Testis (tissue), 3 donors: ENCODE measurements around the gene UGGT2. TPM values are rescaled to one million over a fixed set of nuclear protein-coding genes. Genes with fewer than 3 reads are reported as not detected.

Source experiments
- DNase-seq: peaks from one replicate; pipeline ENCODE4 v3.0.0-alpha.2; 2019
- H3K27ac ChIP-seq, 2 donors: fragments of 200-600 bp; sonication (generic); one replicate each; pipeline ENCODE4 v1.5.1; 2019
- H3K27me3 ChIP-seq: fragments of 200-600 bp; sonication (generic); one replicate; pipeline ENCODE4 v1.5.1; 2019
- H3K36me3 ChIP-seq: fragments of 200-600 bp; sonication (generic); one replicate; pipeline ENCODE4 v1.5.1; 2017; ENCODE audit warnings: low read depth; ENCODE audit errors: missing control alignments
- H3K4me1 ChIP-seq: fragments of 200-600 bp; sonication (generic); one replicate; pipeline ENCODE4 v1.5.1; 2019
- H3K4me3 ChIP-seq, 2 donors: fragments of 200-600 bp; sonication (generic); one replicate each; pipeline ENCODE4 v1.5.1; 2017 to 2019
- H3K9me3 ChIP-seq: fragments of 200-600 bp; sonication (generic); one replicate; pipeline ENCODE4 v1.5.1; 2017
- POLR2A ChIP-seq: fragments of 450-650 bp; IDR thresholded peaks from one replicate; pipeline ENCODE4 v1.6.1; 2017; ENCODE audit warnings: antibody characterized with exemption, mild to moderate bottlenecking, moderate library complexity
- WGBS, 2 donors: methylation state at CpG; one replicate each; pipeline ENCODE4 v1.1.5; 2018; 5-methylcytosine and 5-hydroxymethylcytosine counted together
- intact Hi-C: fragments of 100-400 bp; cut with DNase I; formaldehyde crosslinking; loops from one replicate; pipeline ENCODE4 v1.15.1; 2023; ENCODE audit warnings: low total_unique reads
- polyA plus RNA-seq: library from polyadenylated mRNA; stranded (reverse); fragments of 350-450 nt; fragmentation: Illumina TruSeq; extraction: RNeasy Lipid Tissue Mini Kit (QIAGEN cat#74804); gene quantifications from one replicate; pipeline ENCODE4 v1.2.3, GENCODE V29; 2014; ENCODE audit warnings: low read depth, low replicate concordance; ENCODE audit not compliant: insufficient read depth
- total RNA-seq, 2 donors: library from RNA; depleted of rRNA; stranded (reverse); fragments of >200 nt; gene quantifications; one replicate each; pipeline ENCODE4 v1.2.3, GENCODE V29; 2016
- TF ChIP-seq, protein P1 (sequence below), 3 experiments: fragments of 450-650 bp in 2 of 3; fragments of 200-600 bp in 1 of 3; sonication (generic) in 1 of 3; IDR thresholded peaks; one replicate each; pipeline ENCODE4 v1.5.1; 2016 to 2019; ENCODE audit warnings: antibody characterized with exemption in 3 of 3, mild to moderate bottlenecking in 2 of 3, moderate library complexity in 1 of 3

The UGGT2 gene
- total and polyA plus RNA-seq, 3 donors from 2014 or later = 24.6 to 62.6 (median 55.8) TPM

DNA sequence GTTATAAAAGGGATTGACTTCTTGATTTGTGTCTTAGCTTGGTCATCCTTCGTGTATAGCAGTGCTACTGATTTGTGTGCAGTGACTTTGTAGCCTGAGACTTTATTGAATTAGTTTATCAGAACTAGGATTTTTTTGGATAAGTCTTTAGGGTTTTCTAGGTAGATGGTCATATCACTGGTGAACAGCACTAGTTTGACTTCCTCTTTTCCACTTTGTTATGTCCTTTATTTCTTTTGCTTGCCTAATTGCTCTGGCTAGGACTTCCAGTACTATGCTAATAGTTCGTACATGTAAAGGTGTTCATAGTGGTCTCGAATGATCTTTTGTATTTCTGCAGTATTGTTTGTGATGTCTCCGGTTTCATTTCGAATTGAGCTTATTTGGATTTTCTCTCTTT is 230.9 kb downstream of the UGGT2 start:
- Histone ChIP-seq H3K36me3 (no peaks in the 10 kb centered on the region), H3K9me3 (no peaks in the 10 kb centered on the region), H3K27me3 (no peaks in the 10 kb centered on the region), H3K4me1 (no peaks in the 10 kb centered on the region), H3K27ac (no peak overlapping the region), H3K4me3 (no peak overlapping the region)
- WGBS, 2 donors = 92 to 93% methylated on average over 5 of the region's 5 CpGs
- TF ChIP-seq POLR2A = no peak
- TF ChIP-seq, protein P1, sequence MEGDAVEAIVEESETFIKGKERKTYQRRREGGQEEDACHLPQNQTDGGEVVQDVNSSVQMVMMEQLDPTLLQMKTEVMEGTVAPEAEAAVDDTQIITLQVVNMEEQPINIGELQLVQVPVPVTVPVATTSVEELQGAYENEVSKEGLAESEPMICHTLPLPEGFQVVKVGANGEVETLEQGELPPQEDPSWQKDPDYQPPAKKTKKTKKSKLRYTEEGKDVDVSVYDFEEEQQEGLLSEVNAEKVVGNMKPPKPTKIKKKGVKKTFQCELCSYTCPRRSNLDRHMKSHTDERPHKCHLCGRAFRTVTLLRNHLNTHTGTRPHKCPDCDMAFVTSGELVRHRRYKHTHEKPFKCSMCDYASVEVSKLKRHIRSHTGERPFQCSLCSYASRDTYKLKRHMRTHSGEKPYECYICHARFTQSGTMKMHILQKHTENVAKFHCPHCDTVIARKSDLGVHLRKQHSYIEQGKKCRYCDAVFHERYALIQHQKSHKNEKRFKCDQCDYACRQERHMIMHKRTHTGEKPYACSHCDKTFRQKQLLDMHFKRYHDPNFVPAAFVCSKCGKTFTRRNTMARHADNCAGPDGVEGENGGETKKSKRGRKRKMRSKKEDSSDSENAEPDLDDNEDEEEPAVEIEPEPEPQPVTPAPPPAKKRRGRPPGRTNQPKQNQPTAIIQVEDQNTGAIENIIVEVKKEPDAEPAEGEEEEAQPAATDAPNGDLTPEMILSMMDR (IDR thresholded peaks at IDR 0.05) = no peak
- intact Hi-C loops = no loop called here
- DNase-seq = no peak

DNA sequence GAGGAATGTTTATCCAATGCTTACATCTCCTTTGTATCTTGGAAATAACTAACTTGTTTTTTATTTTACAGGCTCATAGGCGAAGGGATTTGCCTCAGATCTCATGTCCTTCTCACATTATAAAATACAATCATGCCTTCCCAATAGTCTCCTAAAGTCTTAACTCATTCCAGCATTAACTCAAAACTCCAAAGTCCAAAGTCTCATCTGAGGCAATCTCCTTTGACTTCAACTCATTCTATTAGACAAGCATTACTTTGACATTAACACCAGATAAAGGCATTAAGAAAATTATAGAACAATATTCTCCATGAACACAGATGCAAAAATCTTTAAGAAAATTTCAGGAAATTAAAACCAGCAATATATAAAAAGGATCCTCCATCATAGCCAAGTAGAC is 238.7 kb downstream of the UGGT2 start:
- 92 to 100% methylated on average over 1 of the region's 1 CpG for WGBS, 2 donors
- TF ChIP-seq POLR2A = no peak
- TF ChIP-seq, protein P1 (IDR thresholded peaks at IDR 0.05) = no peak
- H3K36me3 ChIP-seq = no peaks in the 10 kb centered on the region
- H3K9me3 ChIP-seq = no peaks in the 10 kb centered on the region
- H3K27ac ChIP-seq = no peak overlapping the region
- no peaks in the 10 kb centered on the region for H3K4me1 ChIP-seq
- H3K27me3 ChIP-seq = no peaks in the 10 kb centered on the region
- no peak overlapping the region for H3K4me3 ChIP-seq
- DNase-seq = no peak
- intact Hi-C loops = no loop called here

DNA sequence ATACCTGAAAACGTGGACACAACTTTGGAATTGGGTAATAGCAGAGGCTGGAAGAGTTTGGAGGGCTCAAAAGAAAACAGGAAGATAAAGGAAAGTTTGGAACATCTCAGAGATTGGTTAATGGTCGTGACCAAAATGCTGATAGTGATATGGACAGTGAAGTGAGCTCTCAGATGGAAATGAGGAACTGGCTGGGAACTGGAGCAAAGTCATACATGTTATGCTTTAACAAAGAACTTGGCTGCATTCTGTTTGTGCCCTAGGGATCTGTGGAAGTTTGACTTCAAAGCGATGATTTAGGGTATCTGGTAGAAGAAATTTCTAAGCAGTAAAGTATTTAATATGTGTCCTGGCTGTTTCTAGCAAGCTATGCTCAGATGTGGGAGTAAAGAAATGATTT is 240.1 kb downstream of the UGGT2 start:
- intact Hi-C loops = no loop called here
- Histone ChIP-seq H3K4me1 (no peaks in the 10 kb centered on the region), H3K4me3 (no peak overlapping the region), H3K27ac (no peak overlapping the region), H3K9me3 (no peaks in the 10 kb centered on the region), H3K36me3 (no peaks in the 10 kb centered on the region), H3K27me3 (no peaks in the 10 kb centered on the region)
- TF ChIP-seq POLR2A = no peak
- TF ChIP-seq, protein P1 (IDR thresholded peaks at IDR 0.05) = no peak
- DNase-seq = no peak
- WGBS, 2 donors = 90 to 100% methylated on average over 3 of the region's 3 CpGs

DNA sequence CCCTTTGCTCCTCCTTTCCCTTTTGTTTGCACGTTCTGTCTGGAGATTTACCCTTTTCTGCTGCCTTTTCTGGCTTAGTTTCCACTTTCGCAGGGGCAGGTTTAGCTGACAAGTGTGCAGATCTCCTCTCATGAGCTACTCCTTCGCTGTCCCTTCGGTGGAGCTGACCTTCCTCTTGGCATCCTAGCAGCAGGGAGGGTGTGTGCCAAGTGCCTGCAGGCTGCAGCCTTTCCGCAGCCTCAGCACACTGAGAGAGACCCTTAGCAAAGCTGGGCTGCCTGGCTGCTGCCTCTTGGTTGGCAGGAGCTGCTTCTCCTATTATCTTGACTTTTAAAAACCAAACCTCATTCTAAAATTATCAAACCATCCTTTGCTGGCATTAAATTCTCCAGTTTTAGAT is 243.8 kb downstream of the UGGT2 start:
- TF ChIP-seq, protein P1 (IDR thresholded peaks at IDR 0.05) = no peak
- no peak for TF ChIP-seq POLR2A
- Histone ChIP-seq H3K4me1 (no peaks in the 10 kb centered on the region), H3K36me3 (no peaks in the 10 kb centered on the region), H3K27me3 (no peaks in the 10 kb centered on the region), H3K27ac (no peak overlapping the region), H3K4me3 (no peak overlapping the region), H3K9me3 (no peaks in the 10 kb centered on the region)
- no peak for DNase-seq
- WGBS, 2 donors = 80 to 91% methylated on average over 5 of the region's 5 CpGs
- intact Hi-C loops = no loop called here

DNA sequence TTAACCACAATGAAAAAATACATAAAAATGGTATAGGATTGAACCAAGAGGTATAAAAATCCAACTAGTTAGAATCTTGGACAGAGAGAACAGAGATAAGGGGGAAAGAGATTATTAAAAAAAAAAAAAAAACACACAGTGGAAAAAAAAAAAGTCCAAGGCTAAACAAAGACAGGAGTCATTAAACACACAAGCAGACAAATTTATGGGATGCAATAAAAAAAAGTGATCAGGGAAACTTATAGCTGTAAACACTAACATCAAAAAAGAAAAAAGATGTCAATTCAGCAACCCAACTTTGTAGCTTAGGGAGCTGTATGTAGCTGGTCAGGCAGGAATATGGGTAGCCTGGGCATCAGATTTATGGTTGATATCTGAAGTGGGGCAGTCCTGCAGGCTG is 247.3 kb downstream of the UGGT2 start:
- intact Hi-C loops = no loop called here

More for the DNA sequence above, 247.3 kb downstream of the UGGT2 start:
- H3K9me3 ChIP-seq = no peaks in the 10 kb centered on the region
- no peaks in the 10 kb centered on the region for H3K36me3 ChIP-seq
- H3K4me1 ChIP-seq = no peaks in the 10 kb centered on the region
- TF ChIP-seq POLR2A = no peak
- TF ChIP-seq, protein P1 (IDR thresholded peaks at IDR 0.05) = no peak
- no peak overlapping the region for H3K4me3 ChIP-seq
- H3K27me3 ChIP-seq = no peaks in the 10 kb centered on the region
- H3K27ac ChIP-seq = no peak overlapping the region
- no peak for DNase-seq
